Measurements from ENCODE around the gene DNPEP.

Gene DNPEP

GRCh38 chr2:219386532-219387280 lies 1.0 kb downstream of the DNPEP start (continued):
- TF ChIP-seq ZNF302 (tag by site-specific recombination; IDR thresholded peaks at IDR 0.05; ENCODE audit: low read depth) (no peak), ZNF513 (tag by site-specific recombination; IDR thresholded peaks at IDR 0.05) (no peak)

- Histone ChIP-seq H3K4me1 (ENCODE audit: control insufficient read depth, insufficient read depth, low read length) (peaks cover 6% of the 10 kb centered on the region), H3K36me3 (ENCODE audit: control insufficient read depth in 2 of 2, insufficient read depth in 1 of 2, low read length in 2 of 2) (peaks cover 0 to 55% of the 10 kb centered on the region in 2 experiments; a peak in 2 of 3 replicates), H3K9me3 (ENCODE audit: control insufficient read depth, insufficient read depth, low read depth, low read length) (no peaks in the 10 kb centered on the region), H3K27ac (ENCODE audit: extremely low read depth, low read depth, low read length) (no peak overlapping the region), H3K4me3 (ENCODE audit: low read depth, low read length) (no peak overlapping the region)
- ChIA-PET CTCF (interaction anchor here (8.8 kb wide), 1 partner anchor 17 kb away, joined by 91 read pairs; no protein-coding TSS in a partner anchor), POLR2A (interaction anchor here (2.1 kb wide), 1 partner anchor 8 kb away, joined by 11 read pairs; no protein-coding TSS in a partner anchor)
- TF ChIP-seq ZNF223 (tag by site-specific recombination; IDR thresholded peaks at IDR 0.05) (no peak), EGR2 (tag by site-specific recombination; IDR thresholded peaks at IDR 0.05; ENCODE audit: low read depth) (no peak), ZBTB48 (tag by site-specific recombination; IDR thresholded peaks at IDR 0.05) (no peak), ZEB2 (tag by site-specific recombination; IDR thresholded peaks at IDR 0.05) (no peak), ZNF558 (tag by site-specific recombination; IDR thresholded peaks at IDR 0.05) (no peak), ZNF24 (tag by site-specific recombination; IDR thresholded peaks at IDR 0.05) (no peak), KLF16 (tag by site-specific recombination; IDR thresholded peaks at IDR 0.05) (no peak), ZNF292 (tag by site-specific recombination; IDR thresholded peaks at IDR 0.05; ENCODE audit: borderline replicate concordance, low read depth) (no peak), ZNF623 (tag by site-specific recombination; IDR thresholded peaks at IDR 0.05) (no peak)
Observed at GRCh38 chr2:219385958-219386520, 1.7 kb downstream of the DNPEP start.

GRCh38 chr2:219384859-219385258 lies 2.9 kb downstream of the DNPEP start:
- TF ChIP-seq ZNF16 (tag by site-specific recombination; IDR thresholded peaks at IDR 0.05; ENCODE audit: low read depth), result no peak
- no peaks in the 10 kb centered on the region for H3K9me3 ChIP-seq (ENCODE audit: control insufficient read depth, insufficient read depth, low read depth, low read length)
- H3K27ac ChIP-seq (ENCODE audit: extremely low read depth, low read depth, low read length), result no peak overlapping the region
- peaks cover 6% of the 10 kb centered on the region for H3K4me1 ChIP-seq (ENCODE audit: control insufficient read depth, insufficient read depth, low read length)
- CTCF ChIA-PET, result interaction anchor here (0.7 kb wide), 1 partner anchor 344 kb away, joined by 4 read pairs; no protein-coding TSS in a partner anchor
- POLR2A ChIA-PET, result no interaction called here
- peaks cover 0 to 64% of the 10 kb centered on the region in 2 experiments; a peak in 2 of 3 replicates for H3K36me3 ChIP-seq (ENCODE audit: control insufficient read depth in 2 of 2, insufficient read depth in 1 of 2, low read length in 2 of 2)
- no peak overlapping the region for H3K4me3 ChIP-seq (ENCODE audit: low read depth, low read length)

GRCh38 chr2:219384083-219384713 lies 3.5 kb downstream of the DNPEP start:
- TF ChIP-seq SCRT2 (tag by site-specific recombination; IDR thresholded peaks at IDR 0.05) (no peak), SP2 (tag by site-specific recombination; IDR thresholded peaks at IDR 0.05) (no peak), ZBTB11 (tag by site-specific recombination; conservative IDR thresholded peaks at IDR 0.05; ENCODE audit: low read depth) (no peak), ZSCAN18 (tag by site-specific recombination; IDR thresholded peaks at IDR 0.05) (no peak)
- ChIA-PET CTCF (interaction anchor here (0.6 to 1.2 kb wide), 3 partner anchors 20 to 345 kb away, joined by 3 to 4 read pairs (median 4); no protein-coding TSS in a partner anchor), POLR2A (no interaction called here)
- Histone ChIP-seq H3K4me3 (ENCODE audit: low read depth, low read length) (no peak overlapping the region), H3K9me3 (ENCODE audit: control insufficient read depth, insufficient read depth, low read depth, low read length) (no peaks in the 10 kb centered on the region), H3K4me1 (ENCODE audit: control insufficient read depth, insufficient read depth, low read length) (peaks cover 6% of the 10 kb centered on the region), H3K27ac (ENCODE audit: extremely low read depth, low read depth, low read length) (no peak overlapping the region), H3K36me3 (ENCODE audit: control insufficient read depth in 2 of 2, insufficient read depth in 1 of 2, low read length in 2 of 2) (peaks cover 0 to 64% of the 10 kb centered on the region in 2 experiments; a peak in 2 of 3 replicates)
